GM10248 (cell line): ENCODE results near the gene PODN.

Source experiments
- CTCF ChIA-PET: fragments of 300-600 bp; sonication (Branson Sonifier 250); formaldehyde crosslinking; extraction: SDS; loops from one replicate; lab custom pipeline; 2021; ENCODE audit warnings: antibody characterized with exemption; lab: Yijun Ruan, JAX
- POLR2A ChIA-PET: fragments of 350-650 bp; sonication (Branson Sonifier 250); formaldehyde crosslinking; extraction: SDS; loops from one replicate; lab custom pipeline; 2020; ENCODE audit warnings: antibody characterized with exemption; lab: Yijun Ruan, JAX
- DNase-seq: peaks from one replicate; pipeline ENCODE4 v3.0.0; 2012; ENCODE audit errors: extremely low spot score
- CTCF ChIP-seq: IDR thresholded peaks from 2 replicates; pipeline ENCODE4 v1.5.1; 2012; ENCODE audit warnings: mild to moderate bottlenecking, low read depth; ENCODE audit errors: extremely low read depth, missing control alignments, control extremely low read depth

Gene PODN

GRCh38 chr1:53023546-53023945 lies 38.5 kb upstream of the PODN start:
- TF ChIP-seq CTCF, result no peak
- no peak for DNase-seq
- ChIA-PET CTCF (no interaction called here), POLR2A (no interaction called here)

DNA sequence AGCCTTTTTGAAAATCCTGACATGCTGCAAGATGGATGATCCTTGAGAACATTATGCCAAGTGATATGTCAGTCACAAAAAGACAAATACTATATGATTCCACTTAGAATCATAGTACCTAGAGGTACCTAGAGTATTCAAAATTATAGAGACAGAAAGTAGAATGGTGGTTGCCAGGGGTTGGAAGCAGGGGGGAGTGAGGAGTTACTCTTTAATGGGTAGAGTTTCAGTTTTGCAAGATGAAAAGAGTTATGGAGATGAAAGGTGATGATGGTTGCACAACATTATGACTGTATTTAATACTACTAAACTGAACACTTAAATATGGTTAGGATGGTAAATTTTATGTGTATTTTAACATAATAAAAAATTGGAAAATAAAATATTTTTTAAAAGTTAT lies 37.9 kb upstream of the PODN start:
- no peak for DNase-seq
- POLR2A ChIA-PET, result no interaction called here

GRCh38 chr1:53025034-53025768 lies 36.8 kb upstream of the PODN start:
- TF ChIP-seq CTCF, result no peak
- ChIA-PET CTCF (no interaction called here), POLR2A (no interaction called here)
- no peak for DNase-seq

More for the DNA sequence above, 37.9 kb upstream of the PODN start:
- TF ChIP-seq CTCF, result no peak
- CTCF ChIA-PET, result no interaction called here

DNA sequence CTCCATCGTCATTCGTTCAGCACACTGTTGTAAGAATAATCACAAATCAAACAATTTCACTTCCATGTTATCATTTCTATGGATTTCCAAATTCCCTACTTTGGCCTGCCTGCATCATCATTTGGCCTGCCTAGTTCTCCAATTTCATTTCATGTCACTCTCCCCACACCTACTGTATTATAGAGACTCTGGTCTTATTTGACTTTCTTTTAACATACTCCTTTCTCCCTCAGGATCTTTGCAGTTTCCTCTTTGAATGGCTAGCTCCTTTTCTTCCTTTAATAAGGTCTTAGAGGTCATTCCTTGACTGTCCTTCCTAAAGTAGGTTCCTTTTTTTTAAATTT lies 36.3 kb upstream of the PODN start:
- no peak for DNase-seq
- no peak for TF ChIP-seq CTCF
- POLR2A ChIA-PET, result no interaction called here
- CTCF ChIA-PET, result no interaction called here

- ChIA-PET CTCF (interaction anchor here (0.9 to 1.4 kb wide), 3 partner anchors 10 to 26 kb away, joined by 3 to 5 read pairs (median 4); no protein-coding TSS in a partner anchor), POLR2A (no interaction called here)
- no peak for DNase-seq
- no peak for TF ChIP-seq CTCF
Measured at GRCh38 chr1:53026254-53026653, 35.8 kb upstream of the PODN start.

DNA sequence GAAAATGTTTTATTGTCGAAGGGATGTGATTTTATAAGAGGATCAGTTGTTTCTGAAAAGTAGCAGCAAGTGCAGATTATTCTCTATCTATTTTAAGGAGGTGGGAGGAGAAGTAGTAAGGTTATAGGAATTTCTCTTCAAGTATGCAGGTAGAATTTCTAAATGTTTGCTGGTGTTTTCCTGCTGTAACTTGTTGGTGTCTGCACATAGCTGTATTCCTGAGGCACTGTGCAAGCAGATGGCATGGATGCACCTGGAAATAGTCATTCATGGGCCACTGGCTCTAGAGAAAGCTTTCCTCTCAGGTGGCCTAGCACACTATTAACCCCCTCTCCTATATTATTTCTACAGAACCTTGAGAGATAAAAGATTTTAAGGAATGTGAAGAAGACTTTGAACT lies 30.3 kb upstream of the PODN start:
- TF ChIP-seq CTCF, result no peak
- ChIA-PET POLR2A (no interaction called here), CTCF (no interaction called here)
- DNase-seq, result no peak
